ENCODE results near the gene BMPR1A.

BMPR1A gene

GRCh38 chr10:86956848-86957448 is 200.5 kb downstream of the BMPR1A start:
- Histone ChIP-seq H3K9ac (ENCODE audit: low read length) (no peak overlapping the region), H3K4me1 (ENCODE audit: control insufficient read depth, low read depth, low read length) (peaks cover 36% of the 10 kb centered on the region), H3K9me3 (ENCODE audit: control insufficient read depth, low read depth, low read length) (no peaks in the 10 kb centered on the region)

GRCh38 chr10:86957471-86958115 is 201.2 kb downstream of the BMPR1A start, which contains the start of gene MMRN2:
Gene MMRN2, minus strand, starts transcription at chr10:86957615. Its CDS starts 74 bp downstream, at chr10:86957541.
- Histone ChIP-seq H3K36me3 (ENCODE audit: control insufficient read depth, low read depth, low read length) (no peaks in the 10 kb centered on the region), H3K27ac (ENCODE audit: low read length) (no peak within 1 kb of the TSS), H3K9ac (ENCODE audit: low read length) (no peak within 1 kb of the TSS)

More at GRCh38 chr10:86956848-86957448, 200.5 kb downstream of the BMPR1A start:
- H3K4me3 ChIP-seq (ENCODE audit: low read length), result no peak overlapping the region
- no peaks in the 10 kb centered on the region for H3K27me3 ChIP-seq (ENCODE audit: control insufficient read depth, insufficient read depth, low read length)
- H3K36me3 ChIP-seq (ENCODE audit: control insufficient read depth, low read depth, low read length), result no peaks in the 10 kb centered on the region
- no peak overlapping the region for H3K27ac ChIP-seq (ENCODE audit: low read length)

GRCh38 chr10:86958116-86958900 is 201.9 kb downstream of the BMPR1A start, which contains the start of gene SNCG:
Gene SNCG, plus strand, starts transcription at chr10:86958599. Its CDS starts 99 bp downstream, at chr10:86958698.
- H3K36me3 ChIP-seq (ENCODE audit: control insufficient read depth, low read depth, low read length), result no peaks in the 10 kb centered on the region
- H3K27ac ChIP-seq (ENCODE audit: low read length), result no peak within 1 kb of the TSS
- no peaks in the 10 kb centered on the region for H3K27me3 ChIP-seq (ENCODE audit: control insufficient read depth, insufficient read depth, low read length)
- no peak within 1 kb of the TSS for H3K4me3 ChIP-seq (ENCODE audit: low read length)
- H3K9me3 ChIP-seq (ENCODE audit: control insufficient read depth, low read depth, low read length), result no peaks in the 10 kb centered on the region
- H3K9ac ChIP-seq (ENCODE audit: low read length), result no peak within 1 kb of the TSS
- peaks cover 36% of the 10 kb centered on the region for H3K4me1 ChIP-seq (ENCODE audit: control insufficient read depth, low read depth, low read length)

More at GRCh38 chr10:86957471-86958115, 201.2 kb downstream of the BMPR1A start, which contains the start of gene MMRN2:
- no peak within 1 kb of the TSS for H3K4me3 ChIP-seq (ENCODE audit: low read length)
- H3K4me1 ChIP-seq (ENCODE audit: control insufficient read depth, low read depth, low read length), result peaks cover 36% of the 10 kb centered on the region
- no peaks in the 10 kb centered on the region for H3K9me3 ChIP-seq (ENCODE audit: control insufficient read depth, low read depth, low read length)
- no peaks in the 10 kb centered on the region for H3K27me3 ChIP-seq (ENCODE audit: control insufficient read depth, insufficient read depth, low read length)

GRCh38 chr10:86958901-86959736 is 202.7 kb downstream of the BMPR1A start:
- H3K4me1 ChIP-seq (ENCODE audit: control insufficient read depth, low read depth, low read length), result peaks cover 28% of the 10 kb centered on the region
- H3K27ac ChIP-seq (ENCODE audit: low read length), result no peak overlapping the region
- no peaks in the 10 kb centered on the region for H3K9me3 ChIP-seq (ENCODE audit: control insufficient read depth, low read depth, low read length)
- no peak overlapping the region for H3K4me3 ChIP-seq (ENCODE audit: low read length)
- H3K36me3 ChIP-seq (ENCODE audit: control insufficient read depth, low read depth, low read length), result no peaks in the 10 kb centered on the region
- no peak overlapping the region for H3K9ac ChIP-seq (ENCODE audit: low read length)
- H3K27me3 ChIP-seq (ENCODE audit: control insufficient read depth, insufficient read depth, low read length), result no peaks in the 10 kb centered on the region

GRCh38 chr10:86959737-86960002 is 203.3 kb downstream of the BMPR1A start:
- H3K4me3 ChIP-seq (ENCODE audit: low read length), result no peak overlapping the region
- no peak overlapping the region for H3K27ac ChIP-seq (ENCODE audit: low read length)
- no peaks in the 10 kb centered on the region for H3K36me3 ChIP-seq (ENCODE audit: control insufficient read depth, low read depth, low read length)
- peaks cover 25% of the 10 kb centered on the region for H3K4me1 ChIP-seq (ENCODE audit: control insufficient read depth, low read depth, low read length)
- H3K27me3 ChIP-seq (ENCODE audit: control insufficient read depth, insufficient read depth, low read length), result no peaks in the 10 kb centered on the region
- H3K9me3 ChIP-seq (ENCODE audit: control insufficient read depth, low read depth, low read length), result no peaks in the 10 kb centered on the region
- H3K9ac ChIP-seq (ENCODE audit: low read length), result no peak overlapping the region

GRCh38 chr10:86960003-86960862 is 203.8 kb downstream of the BMPR1A start:
- Histone ChIP-seq H3K27me3 (ENCODE audit: control insufficient read depth, insufficient read depth, low read length) (no peaks in the 10 kb centered on the region), H3K27ac (ENCODE audit: low read length) (no peak overlapping the region), H3K4me3 (ENCODE audit: low read length) (no peak overlapping the region), H3K36me3 (ENCODE audit: control insufficient read depth, low read depth, low read length) (no peaks in the 10 kb centered on the region), H3K9ac (ENCODE audit: low read length) (peak overlapping the region; percentile 43), H3K4me1 (ENCODE audit: control insufficient read depth, low read depth, low read length) (peaks cover 20% of the 10 kb centered on the region), H3K9me3 (ENCODE audit: control insufficient read depth, low read depth, low read length) (no peaks in the 10 kb centered on the region)

- peak overlapping the region; percentile 43 for H3K9ac ChIP-seq (ENCODE audit: low read length)
Observed at GRCh38 chr10:86960863-86961434, 204.5 kb downstream of the BMPR1A start.

GRCh38 chr10:86961481-86962091 is 205.2 kb downstream of the BMPR1A start:
- Histone ChIP-seq H3K27me3 (ENCODE audit: control insufficient read depth, insufficient read depth, low read length) (no peaks in the 10 kb centered on the region), H3K4me3 (ENCODE audit: low read length) (no peak overlapping the region), H3K36me3 (ENCODE audit: control insufficient read depth, low read depth, low read length) (no peaks in the 10 kb centered on the region), H3K27ac (ENCODE audit: low read length) (no peak overlapping the region), H3K9ac (ENCODE audit: low read length) (no peak overlapping the region), H3K4me1 (ENCODE audit: control insufficient read depth, low read depth, low read length) (peaks cover 18% of the 10 kb centered on the region), H3K9me3 (ENCODE audit: control insufficient read depth, low read depth, low read length) (no peaks in the 10 kb centered on the region)

More at GRCh38 chr10:86960863-86961434, 204.5 kb downstream of the BMPR1A start:
- Histone ChIP-seq H3K27ac (ENCODE audit: low read length) (no peak overlapping the region), H3K9me3 (ENCODE audit: control insufficient read depth, low read depth, low read length) (no peaks in the 10 kb centered on the region), H3K4me1 (ENCODE audit: control insufficient read depth, low read depth, low read length) (peaks cover 18% of the 10 kb centered on the region), H3K27me3 (ENCODE audit: control insufficient read depth, insufficient read depth, low read length) (no peaks in the 10 kb centered on the region), H3K36me3 (ENCODE audit: control insufficient read depth, low read depth, low read length) (no peaks in the 10 kb centered on the region), H3K4me3 (ENCODE audit: low read length) (no peak overlapping the region)

GRCh38 chr10:86962136-86962980 is 205.9 kb downstream of the BMPR1A start:
- H3K9ac ChIP-seq (ENCODE audit: low read length), result no peak overlapping the region
- no peaks in the 10 kb centered on the region for H3K9me3 ChIP-seq (ENCODE audit: control insufficient read depth, low read depth, low read length)
- H3K4me1 ChIP-seq (ENCODE audit: control insufficient read depth, low read depth, low read length), result peaks cover 17% of the 10 kb centered on the region
- H3K27me3 ChIP-seq (ENCODE audit: control insufficient read depth, insufficient read depth, low read length), result no peaks in the 10 kb centered on the region
- H3K4me3 ChIP-seq (ENCODE audit: low read length), result no peak overlapping the region
- no peaks in the 10 kb centered on the region for H3K36me3 ChIP-seq (ENCODE audit: control insufficient read depth, low read depth, low read length)
- no peak overlapping the region for H3K27ac ChIP-seq (ENCODE audit: low read length)

All from iPS-18a (cell line).